ENCODE data around the gene WDR37.

Gene WDR37

DNA sequence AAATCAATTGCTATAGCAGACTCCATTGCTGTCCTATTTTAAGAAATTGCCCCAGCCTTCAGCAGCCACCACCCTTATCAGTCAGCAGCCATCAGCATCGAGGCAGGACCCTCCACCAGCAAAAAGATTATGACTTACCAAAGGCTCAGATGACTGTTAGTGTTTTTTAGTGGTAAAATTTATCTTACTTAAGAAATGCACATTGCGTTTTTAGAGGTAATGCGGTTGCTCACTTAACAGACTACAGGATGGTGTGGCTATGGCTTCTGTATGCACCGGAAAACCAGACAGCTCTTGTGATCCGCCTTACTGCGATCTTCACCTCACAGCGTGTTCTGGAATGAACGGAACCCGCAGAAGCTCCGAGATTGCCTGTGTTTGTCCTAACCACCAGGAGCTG, 58.1 kb downstream of the WDR37 start:
- no peak for ATAC-seq (ENCODE audit: insufficient read depth, low read depth)
- H3K4me2 ChIP-seq (ENCODE audit: insufficient read depth, low read length) = no peak overlapping the region

DNA sequence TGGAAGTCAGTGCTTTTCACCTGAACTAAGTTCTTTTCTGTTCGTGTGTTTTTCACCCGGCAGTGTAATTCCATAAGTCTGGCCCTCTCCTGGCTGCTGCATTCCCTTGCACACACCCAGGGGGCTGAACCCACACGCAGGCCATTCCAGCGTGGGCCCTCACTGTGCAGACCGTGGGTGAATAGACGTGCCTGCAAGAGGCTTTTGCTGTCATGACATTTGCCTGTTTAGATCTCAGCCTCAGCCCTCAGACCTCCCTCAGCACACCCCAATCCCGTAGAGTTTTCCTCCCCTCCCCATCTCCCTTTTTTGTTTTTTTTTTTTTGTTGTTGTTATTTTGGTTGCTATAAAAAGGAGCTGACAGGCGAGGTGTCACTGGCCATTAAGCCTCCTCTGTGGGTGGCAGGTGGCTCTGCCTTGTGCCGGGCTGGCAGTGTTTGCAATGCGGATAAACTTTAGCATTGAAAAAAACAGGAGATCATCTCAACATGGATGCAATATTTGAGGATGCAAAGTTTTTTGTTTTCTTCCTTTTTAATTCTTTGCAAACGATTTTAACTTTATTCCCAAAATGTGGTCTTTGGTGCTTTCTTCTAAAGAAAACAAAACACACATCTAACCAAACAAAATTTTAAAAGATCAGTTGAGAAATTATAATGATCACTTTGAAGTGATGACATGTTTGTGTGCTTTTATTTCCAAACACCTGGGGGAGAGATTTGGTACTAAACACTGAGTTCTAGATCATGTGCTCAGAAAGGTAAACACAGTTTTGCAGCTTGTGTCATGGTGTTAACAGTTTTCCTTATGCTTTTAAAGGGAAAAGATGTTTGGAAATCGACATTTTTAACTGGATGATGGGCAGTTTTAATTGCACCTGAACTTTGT, 58.8 kb downstream of the WDR37 start:
- H4K20me1 ChIP-seq (ENCODE audit: insufficient read depth, low read length) = 0 out of 2 replicates have a peak, but pooled peaks cover 3% of the 10 kb centered on the region
- DNase-seq (no peak), ATAC-seq (ENCODE audit: insufficient read depth, low read depth) (no peak)
- no peak overlapping the region for H3K4me2 ChIP-seq (ENCODE audit: insufficient read depth, low read length)
- no peaks in the 10 kb centered on the region for H3K9me3 ChIP-seq (ENCODE audit: insufficient read depth, low read length, severe bottlenecking)
- peaks cover 8% of the 10 kb centered on the region for H3K4me1 ChIP-seq (ENCODE audit: insufficient read depth, low read length)
- H3K27ac ChIP-seq (ENCODE audit: low read length) = no peak overlapping the region
- no peak overlapping the region for H3K9ac ChIP-seq (ENCODE audit: low read depth, low read length)
- peaks cover 13% of the 10 kb centered on the region for H3K79me2 ChIP-seq (ENCODE audit: insufficient read depth, low read length)
- no peaks in the 10 kb centered on the region for H3K27me3 ChIP-seq (ENCODE audit: insufficient read depth, low read length, poor library complexity)
- TF ChIP-seq, protein P1, sequence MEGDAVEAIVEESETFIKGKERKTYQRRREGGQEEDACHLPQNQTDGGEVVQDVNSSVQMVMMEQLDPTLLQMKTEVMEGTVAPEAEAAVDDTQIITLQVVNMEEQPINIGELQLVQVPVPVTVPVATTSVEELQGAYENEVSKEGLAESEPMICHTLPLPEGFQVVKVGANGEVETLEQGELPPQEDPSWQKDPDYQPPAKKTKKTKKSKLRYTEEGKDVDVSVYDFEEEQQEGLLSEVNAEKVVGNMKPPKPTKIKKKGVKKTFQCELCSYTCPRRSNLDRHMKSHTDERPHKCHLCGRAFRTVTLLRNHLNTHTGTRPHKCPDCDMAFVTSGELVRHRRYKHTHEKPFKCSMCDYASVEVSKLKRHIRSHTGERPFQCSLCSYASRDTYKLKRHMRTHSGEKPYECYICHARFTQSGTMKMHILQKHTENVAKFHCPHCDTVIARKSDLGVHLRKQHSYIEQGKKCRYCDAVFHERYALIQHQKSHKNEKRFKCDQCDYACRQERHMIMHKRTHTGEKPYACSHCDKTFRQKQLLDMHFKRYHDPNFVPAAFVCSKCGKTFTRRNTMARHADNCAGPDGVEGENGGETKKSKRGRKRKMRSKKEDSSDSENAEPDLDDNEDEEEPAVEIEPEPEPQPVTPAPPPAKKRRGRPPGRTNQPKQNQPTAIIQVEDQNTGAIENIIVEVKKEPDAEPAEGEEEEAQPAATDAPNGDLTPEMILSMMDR (IDR thresholded peaks at IDR 0.05; ENCODE audit: borderline replicate concordance, extremely low read depth, low read length, poor library complexity, severe bottlenecking) = no peak
- TF ChIP-seq EZH2 (IDR thresholded peaks at IDR 0.05; ENCODE audit: borderline replicate concordance, low read depth, low read length, severe bottlenecking) = no peak
- H2AFZ ChIP-seq (ENCODE audit: low read depth, low read length) = no peak overlapping the region
- no peak overlapping the region for H3K4me3 ChIP-seq (ENCODE audit: low read depth in 1 of 2, low read length in 2 of 2)
- peaks cover 86% of the 10 kb centered on the region for H3K36me3 ChIP-seq (ENCODE audit: insufficient read depth, low read length)

More for the DNA sequence above, 58.1 kb downstream of the WDR37 start:
- 0 out of 2 replicates have a peak, but pooled peaks cover 5% of the 10 kb centered on the region for H4K20me1 ChIP-seq (ENCODE audit: insufficient read depth, low read length)
- TF ChIP-seq EZH2 (IDR thresholded peaks at IDR 0.05; ENCODE audit: borderline replicate concordance, low read depth, low read length, severe bottlenecking) = no peak
- TF ChIP-seq, protein P1 (IDR thresholded peaks at IDR 0.05; ENCODE audit: borderline replicate concordance, extremely low read depth, low read length, poor library complexity, severe bottlenecking) = no peak
- no peak overlapping the region for H3K4me3 ChIP-seq (ENCODE audit: low read depth in 1 of 2, low read length in 2 of 2)
- H3K9me3 ChIP-seq (ENCODE audit: insufficient read depth, low read length, severe bottlenecking) = no peaks in the 10 kb centered on the region
- H3K79me2 ChIP-seq (ENCODE audit: insufficient read depth, low read length) = peaks cover 13% of the 10 kb centered on the region
- no peak for DNase-seq
- no peaks in the 10 kb centered on the region for H3K27me3 ChIP-seq (ENCODE audit: insufficient read depth, low read length, poor library complexity)
- no peak overlapping the region for H2AFZ ChIP-seq (ENCODE audit: low read depth, low read length)
- no peak overlapping the region for H3K9ac ChIP-seq (ENCODE audit: low read depth, low read length)
- H3K27ac ChIP-seq (ENCODE audit: low read length) = no peak overlapping the region
- peaks cover 88% of the 10 kb centered on the region for H3K36me3 ChIP-seq (ENCODE audit: insufficient read depth, low read length)
- H3K4me1 ChIP-seq (ENCODE audit: insufficient read depth, low read length) = peaks cover 12% of the 10 kb centered on the region

DNA sequence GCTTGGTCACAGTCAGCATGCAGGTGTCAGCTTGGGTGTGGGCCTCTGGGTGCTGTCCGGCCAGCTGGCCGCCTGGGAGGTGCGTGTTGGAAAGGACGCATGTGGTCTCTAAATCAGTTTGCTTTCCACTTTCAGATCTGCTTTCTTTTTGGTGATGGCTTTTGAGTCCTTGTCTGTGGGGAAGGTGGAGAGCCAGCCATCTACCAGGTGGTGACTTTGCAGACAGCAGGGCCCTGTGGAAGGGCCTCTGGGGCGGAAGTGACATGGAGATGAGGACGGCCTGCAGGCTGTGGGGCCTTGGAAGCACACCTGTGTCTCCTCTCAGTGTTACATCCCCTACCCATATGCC, 59.4 kb downstream of the WDR37 start:
- TF ChIP-seq EZH2 (IDR thresholded peaks at IDR 0.05; ENCODE audit: borderline replicate concordance, low read depth, low read length, severe bottlenecking) = no peak
- TF ChIP-seq, protein P1 (IDR thresholded peaks at IDR 0.05; ENCODE audit: borderline replicate concordance, extremely low read depth, low read length, poor library complexity, severe bottlenecking) = no peak
- no peak overlapping the region for H3K4me3 ChIP-seq (ENCODE audit: low read depth in 1 of 2, low read length in 2 of 2)
- H3K4me1 ChIP-seq (ENCODE audit: insufficient read depth, low read length) = peaks cover 2% of the 10 kb centered on the region
- no peak for DNase-seq
- peaks cover 85% of the 10 kb centered on the region for H3K36me3 ChIP-seq (ENCODE audit: insufficient read depth, low read length)
- H3K27ac ChIP-seq (ENCODE audit: low read length) = no peak overlapping the region
- 0 out of 2 replicates have a peak, but pooled peaks cover 3% of the 10 kb centered on the region for H4K20me1 ChIP-seq (ENCODE audit: insufficient read depth, low read length)
- H2AFZ ChIP-seq (ENCODE audit: low read depth, low read length) = no peak overlapping the region
- no peak for ATAC-seq (ENCODE audit: insufficient read depth, low read depth)
- no peak overlapping the region for H3K4me2 ChIP-seq (ENCODE audit: insufficient read depth, low read length)
- no peaks in the 10 kb centered on the region for H3K9me3 ChIP-seq (ENCODE audit: insufficient read depth, low read length, severe bottlenecking)
- H3K27me3 ChIP-seq (ENCODE audit: insufficient read depth, low read length, poor library complexity) = no peaks in the 10 kb centered on the region
- no peak overlapping the region for H3K9ac ChIP-seq (ENCODE audit: low read depth, low read length)
- peaks cover 11% of the 10 kb centered on the region for H3K79me2 ChIP-seq (ENCODE audit: insufficient read depth, low read length)
